Dendritic cell treated with granulocyte-macrophage colony-stimulating factor and Interleukin-4, amounts not matched to agents 40 ng/mL and 50 ng/mL, for 4 days (primary cell): ENCODE data around the gene COL5A2.

Experiments
- H3K27ac Mint-ChIP-seq: one replicate; pipeline ENCODE4 v1.8.0; 2022; ENCODE audit warnings: mild to moderate bottlenecking, mixed read lengths
- H3K27me3 Mint-ChIP-seq: one replicate; pipeline ENCODE4 v1.8.0; 2022; ENCODE audit warnings: mild to moderate bottlenecking, mixed read lengths
- H3K36me3 Mint-ChIP-seq: one replicate; pipeline ENCODE4 v1.8.0; 2022; ENCODE audit warnings: low read depth, mixed read lengths
- H3K4me1 Mint-ChIP-seq: one replicate; pipeline ENCODE4 v1.8.0; 2022; ENCODE audit warnings: low read depth, mixed read lengths
- H3K4me3 Mint-ChIP-seq: one replicate; pipeline ENCODE4 v1.8.0; 2022; ENCODE audit warnings: mild to moderate bottlenecking, moderate library complexity, mixed read lengths
- H3K9me3 Mint-ChIP-seq: one replicate; pipeline ENCODE4 v1.8.0; 2022; ENCODE audit warnings: mixed read lengths
- intact Hi-C: fragments of 100-400 bp; cut with micrococcal nuclease; formaldehyde crosslinking; loops from one replicate; pipeline ENCODE4 v1.15.0; 2022

The COL5A2 gene

DNA sequence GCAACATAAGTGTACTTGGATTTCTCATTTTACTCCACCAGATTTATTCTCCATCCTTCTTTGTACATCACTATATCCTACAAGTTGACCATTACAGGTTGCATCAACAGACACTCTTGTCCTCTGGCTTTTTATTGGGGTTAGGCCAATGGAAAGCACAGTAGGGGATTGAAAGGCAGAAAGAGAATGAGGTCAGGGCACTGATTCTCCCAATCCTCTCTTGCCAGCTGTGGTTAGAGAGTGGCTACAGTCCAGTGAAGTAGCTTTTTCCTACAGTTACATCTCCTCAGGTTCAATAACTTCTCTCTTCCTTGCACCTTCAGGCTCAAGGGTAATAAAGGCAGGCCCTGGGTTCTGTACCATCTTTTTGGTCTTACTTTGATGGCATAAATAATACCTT lies 20.2 kb upstream of the COL5A2 start:
- no peak overlapping the region for H3K4me3 Mint-ChIP-seq
- no peaks in the 10 kb centered on the region for H3K4me1 Mint-ChIP-seq
- no peak overlapping the region for H3K27ac Mint-ChIP-seq
- no peaks in the 10 kb centered on the region for H3K27me3 Mint-ChIP-seq
- H3K36me3 Mint-ChIP-seq, result no peaks in the 10 kb centered on the region
- intact Hi-C loops, result no loop called here
- H3K9me3 Mint-ChIP-seq, result no peaks in the 10 kb centered on the region

DNA sequence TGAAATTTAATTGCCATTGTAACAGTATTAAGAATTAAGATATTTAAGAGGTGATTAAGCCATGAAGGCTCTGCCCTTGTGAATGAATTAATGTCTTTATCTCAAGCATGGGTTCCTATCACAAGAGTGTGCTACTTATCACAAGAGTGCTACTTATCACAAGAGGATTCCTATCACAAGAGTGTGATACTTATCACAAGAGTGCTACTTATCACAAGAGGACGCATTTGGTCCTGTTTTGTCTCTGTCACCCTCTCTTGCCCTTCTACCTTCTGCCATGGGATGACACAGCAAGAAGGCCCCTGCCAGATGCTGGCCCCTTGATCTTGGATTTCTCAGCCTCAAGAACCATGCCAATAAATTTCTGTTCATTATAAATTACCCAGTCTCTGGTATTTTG lies 13.2 kb upstream of the COL5A2 start:
- Mint-ChIP-seq H3K36me3 (no peaks in the 10 kb centered on the region), H3K27ac (no peak overlapping the region), H3K9me3 (no peaks in the 10 kb centered on the region), H3K4me1 (no peaks in the 10 kb centered on the region), H3K4me3 (no peak overlapping the region), H3K27me3 (no peaks in the 10 kb centered on the region)
- intact Hi-C loops, result no loop called here

- H3K36me3 Mint-ChIP-seq, result no peaks in the 10 kb centered on the region
- no peaks in the 10 kb centered on the region for H3K9me3 Mint-ChIP-seq
- no peaks in the 10 kb centered on the region for H3K27me3 Mint-ChIP-seq
- H3K4me3 Mint-ChIP-seq, result no peak overlapping the region
- H3K27ac Mint-ChIP-seq, result no peak overlapping the region
- intact Hi-C loops, result no loop called here
- no peaks in the 10 kb centered on the region for H3K4me1 Mint-ChIP-seq
These were observed 12.2 kb upstream of the COL5A2 start for GRCh38 chr2:189191766-189192165.

DNA sequence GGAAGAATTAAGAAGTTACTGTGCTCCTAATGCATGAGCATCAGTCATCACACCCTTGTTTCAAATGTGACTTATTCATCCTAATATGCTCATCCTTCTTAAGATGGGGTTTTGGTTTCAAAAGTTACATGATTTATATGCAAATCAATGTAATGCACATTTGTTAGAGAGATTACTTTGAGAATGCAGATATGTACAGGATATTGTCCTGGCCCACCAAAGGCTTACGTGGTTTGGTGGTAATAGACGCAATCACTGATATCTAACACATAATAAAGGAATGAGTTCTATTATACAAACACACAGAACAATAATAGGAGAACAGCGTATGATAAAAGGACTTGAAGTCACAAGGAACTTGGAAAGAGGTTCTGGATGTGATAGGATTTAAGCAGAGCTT lies 11.1 kb upstream of the COL5A2 start:
- no peaks in the 10 kb centered on the region for H3K9me3 Mint-ChIP-seq
- intact Hi-C loops, result no loop called here

GRCh38 chr2:189188115-189188805 lies 8.7 kb upstream of the COL5A2 start:
- H3K9me3 Mint-ChIP-seq, result no peaks in the 10 kb centered on the region
- H3K4me1 Mint-ChIP-seq, result no peaks in the 10 kb centered on the region
- no peak overlapping the region for H3K27ac Mint-ChIP-seq
- no peaks in the 10 kb centered on the region for H3K27me3 Mint-ChIP-seq
- H3K4me3 Mint-ChIP-seq, result no peak overlapping the region
- intact Hi-C loops, result no loop called here
- no peaks in the 10 kb centered on the region for H3K36me3 Mint-ChIP-seq

More for the DNA sequence above, 11.1 kb upstream of the COL5A2 start:
- Mint-ChIP-seq H3K27ac (no peak overlapping the region), H3K4me1 (no peaks in the 10 kb centered on the region), H3K27me3 (no peaks in the 10 kb centered on the region), H3K36me3 (no peaks in the 10 kb centered on the region), H3K4me3 (no peak overlapping the region)

- H3K27me3 Mint-ChIP-seq, result peaks cover 8% of the 10 kb centered on the region
- no peaks in the 10 kb centered on the region for H3K36me3 Mint-ChIP-seq
- H3K4me3 Mint-ChIP-seq, result no peak overlapping the region
- H3K4me1 Mint-ChIP-seq, result no peaks in the 10 kb centered on the region
- intact Hi-C loops, result no loop called here
- no peak overlapping the region for H3K27ac Mint-ChIP-seq
- H3K9me3 Mint-ChIP-seq, result no peaks in the 10 kb centered on the region
These were observed 3.6 kb upstream of the COL5A2 start for GRCh38 chr2:189183170-189183569.

DNA sequence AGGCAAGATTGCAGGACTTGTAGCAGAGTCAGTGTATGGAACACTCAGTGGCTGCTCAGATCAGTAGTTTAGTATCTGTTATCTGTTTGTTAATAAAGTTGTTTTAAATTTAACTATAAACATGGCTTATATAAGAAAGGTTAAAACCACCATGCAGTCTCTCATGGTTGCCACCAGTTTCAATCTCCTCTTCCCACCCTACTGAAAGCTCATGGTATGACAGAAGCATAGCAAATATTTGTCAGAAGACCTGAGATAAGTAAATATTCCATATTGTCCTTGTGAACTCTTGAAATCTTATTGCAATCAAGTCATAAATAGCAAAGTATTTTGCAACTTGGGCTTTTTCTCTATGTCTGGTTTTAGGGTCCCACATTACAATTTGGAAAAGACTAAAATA lies 2.1 kb upstream of the COL5A2 start:
- H3K4me3 Mint-ChIP-seq, result no peak overlapping the region
- intact Hi-C loops, result no loop called here
- H3K27me3 Mint-ChIP-seq, result peaks cover 8% of the 10 kb centered on the region
- no peaks in the 10 kb centered on the region for H3K36me3 Mint-ChIP-seq
- H3K9me3 Mint-ChIP-seq, result no peaks in the 10 kb centered on the region
- H3K27ac Mint-ChIP-seq, result no peak overlapping the region
- H3K4me1 Mint-ChIP-seq, result no peaks in the 10 kb centered on the region

DNA sequence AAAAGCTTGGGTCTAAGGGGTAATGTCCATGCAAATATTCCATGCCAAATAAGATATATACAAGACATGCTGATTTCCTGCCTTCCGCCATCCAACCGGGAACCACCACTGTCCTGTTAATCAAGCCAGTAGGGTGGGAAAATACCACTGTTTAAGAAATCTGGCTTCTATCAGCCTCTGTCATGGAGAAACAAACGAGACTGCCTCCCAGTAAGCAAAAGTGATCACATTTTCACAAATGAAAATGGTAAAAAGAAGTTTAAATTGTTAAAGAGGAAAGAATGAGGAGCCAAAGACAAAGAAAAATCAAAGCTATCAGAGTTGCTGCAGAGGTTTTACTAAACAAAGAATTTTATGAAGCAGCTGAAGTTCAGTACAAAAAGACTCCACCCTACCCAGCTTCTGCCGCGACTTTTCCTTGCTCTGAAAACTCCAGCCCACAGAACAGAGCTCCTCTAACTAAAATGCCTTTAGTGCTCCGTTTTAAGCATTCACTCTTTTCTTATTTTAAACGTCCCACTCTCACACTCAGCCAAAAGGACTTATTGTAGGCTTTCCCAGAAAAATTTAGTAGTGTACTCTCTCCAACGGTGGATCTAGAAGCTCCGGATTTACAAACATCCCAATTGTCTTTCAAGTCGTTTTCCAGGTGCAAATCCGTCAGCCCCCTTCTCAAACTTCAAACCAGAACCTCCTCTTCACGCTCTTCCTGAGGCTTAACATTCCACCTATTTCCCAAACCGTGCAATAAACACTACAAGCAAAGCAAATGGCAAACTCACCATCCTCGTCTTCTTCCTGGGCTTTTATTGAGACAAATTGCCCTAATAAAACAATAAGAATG lies 613 bp downstream of the COL5A2 start:
- intact Hi-C loops, result no loop called here
- H3K27me3 Mint-ChIP-seq, result peaks cover 8% of the 10 kb centered on the region

DNA sequence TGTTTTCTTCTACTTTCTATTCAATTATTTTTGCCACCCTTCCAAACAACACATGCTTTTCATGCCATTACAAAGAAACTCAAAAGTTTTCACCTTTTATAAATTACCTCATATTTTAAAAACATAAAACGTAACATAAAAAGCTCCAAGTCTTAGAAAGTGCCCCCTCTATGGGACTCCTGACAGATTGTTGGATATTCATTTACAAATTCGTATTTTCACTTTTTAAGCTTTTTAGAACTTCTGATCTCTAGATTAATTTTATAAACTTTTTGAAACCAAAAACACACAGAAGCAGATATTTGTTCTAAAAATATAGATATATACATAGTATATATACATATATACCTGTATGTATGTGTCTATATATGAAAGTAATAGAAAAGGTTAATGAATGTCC lies 1.5 kb downstream of the COL5A2 start:
- Mint-ChIP-seq H3K27ac (no peak overlapping the region), H3K4me3 (no peak overlapping the region), H3K4me1 (no peaks in the 10 kb centered on the region), H3K9me3 (no peaks in the 10 kb centered on the region), H3K36me3 (no peaks in the 10 kb centered on the region), H3K27me3 (peaks cover 8% of the 10 kb centered on the region)
- intact Hi-C loops, result no loop called here

More for the DNA sequence above, 613 bp downstream of the COL5A2 start:
- H3K9me3 Mint-ChIP-seq, result no peaks in the 10 kb centered on the region
- no peak overlapping the region for H3K4me3 Mint-ChIP-seq
- H3K27ac Mint-ChIP-seq, result no peak overlapping the region
- no peaks in the 10 kb centered on the region for H3K4me1 Mint-ChIP-seq
- no peaks in the 10 kb centered on the region for H3K36me3 Mint-ChIP-seq

DNA sequence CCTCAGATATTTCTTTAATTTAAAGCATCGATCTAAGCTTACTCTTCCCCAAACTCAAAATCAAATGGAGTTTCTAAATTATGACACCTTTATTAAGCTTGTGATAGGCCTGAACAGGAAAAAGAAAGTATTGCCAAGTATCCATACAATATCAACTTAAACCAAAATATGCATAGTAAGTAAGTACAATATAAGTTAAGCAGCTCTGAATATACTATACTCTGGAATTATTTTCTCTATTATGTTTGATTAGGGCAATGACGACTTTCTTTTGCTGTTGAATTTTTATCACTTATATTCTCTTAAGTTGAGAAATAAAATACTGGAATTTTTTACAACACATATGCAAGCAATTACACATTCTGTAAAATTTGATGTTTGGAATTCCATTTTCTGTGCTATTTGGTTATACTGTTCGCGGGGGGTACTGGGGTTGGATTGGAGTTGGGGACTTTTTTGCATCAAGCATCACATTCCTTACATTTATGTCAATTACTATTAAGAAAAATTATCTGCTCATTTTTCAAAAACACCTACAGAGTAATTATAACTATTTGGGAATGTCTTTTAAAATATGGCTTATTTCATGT lies 2.2 kb downstream of the COL5A2 start:
- Mint-ChIP-seq H3K36me3 (no peaks in the 10 kb centered on the region), H3K4me3 (no peak overlapping the region), H3K9me3 (no peaks in the 10 kb centered on the region), H3K27ac (no peak overlapping the region), H3K4me1 (no peaks in the 10 kb centered on the region), H3K27me3 (peaks cover 8% of the 10 kb centered on the region)
- intact Hi-C loops, result no loop called here

DNA sequence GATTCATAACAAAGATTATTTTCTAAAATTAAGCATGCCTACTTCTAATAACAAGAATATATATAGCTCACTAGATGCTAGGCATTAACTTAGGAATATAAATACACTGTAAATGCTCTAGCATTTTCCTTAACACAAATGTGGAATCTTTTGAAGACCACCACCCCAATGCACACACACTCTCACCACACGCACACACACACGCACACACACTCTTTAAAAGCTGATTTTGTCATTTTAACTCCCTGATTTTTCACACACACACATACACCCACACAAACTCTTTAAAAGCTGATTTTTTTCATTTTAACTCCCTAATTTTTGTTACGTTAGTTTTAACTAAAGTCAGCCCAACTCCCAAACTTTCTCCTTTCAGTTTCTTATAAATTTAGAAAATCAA lies 3.0 kb downstream of the COL5A2 start:
- Mint-ChIP-seq H3K36me3 (no peaks in the 10 kb centered on the region), H3K4me1 (no peaks in the 10 kb centered on the region), H3K27me3 (peaks cover 8% of the 10 kb centered on the region), H3K9me3 (no peaks in the 10 kb centered on the region), H3K27ac (no peak overlapping the region), H3K4me3 (no peak overlapping the region)
- intact Hi-C loops, result no loop called here

DNA sequence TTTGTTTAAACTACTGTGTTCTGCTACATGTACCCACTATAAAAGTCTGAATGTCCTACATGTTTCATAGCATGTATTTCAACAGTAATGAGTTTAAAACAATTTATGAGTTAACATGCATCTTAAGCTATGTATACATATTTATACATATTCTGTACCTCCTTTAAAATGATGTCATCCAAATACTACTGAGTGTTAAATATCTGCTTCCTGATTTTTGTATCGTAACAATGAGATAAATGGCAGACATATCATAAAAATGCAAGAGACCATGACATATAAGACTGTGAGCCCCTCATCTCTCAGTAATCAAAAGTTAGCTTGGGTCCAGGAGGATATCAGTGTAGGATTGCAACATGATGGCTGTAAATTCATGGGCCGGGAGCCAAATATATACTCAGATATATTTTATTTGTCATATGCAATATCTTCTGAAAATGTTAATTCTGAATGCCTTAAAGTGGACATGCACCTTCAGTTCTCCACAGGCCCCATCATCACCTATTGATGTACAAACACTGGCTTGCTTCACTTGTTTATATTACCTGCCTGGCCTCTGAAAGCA lies 3.6 kb downstream of the COL5A2 start:
- no peaks in the 10 kb centered on the region for H3K9me3 Mint-ChIP-seq
- no peaks in the 10 kb centered on the region for H3K36me3 Mint-ChIP-seq
- H3K27me3 Mint-ChIP-seq, result peaks cover 8% of the 10 kb centered on the region
- H3K27ac Mint-ChIP-seq, result no peak overlapping the region
- no peak overlapping the region for H3K4me3 Mint-ChIP-seq
- no peaks in the 10 kb centered on the region for H3K4me1 Mint-ChIP-seq
- intact Hi-C loops, result no loop called here

GRCh38 chr2:189171956-189172609 lies 7.5 kb downstream of the COL5A2 start:
- Mint-ChIP-seq H3K27me3 (no peaks in the 10 kb centered on the region), H3K4me3 (no peak overlapping the region), H3K36me3 (no peaks in the 10 kb centered on the region), H3K27ac (no peak overlapping the region), H3K4me1 (no peaks in the 10 kb centered on the region), H3K9me3 (no peaks in the 10 kb centered on the region)
- intact Hi-C loops, result no loop called here
